ENCODE measurements around the gene EEF1AKMT3. TPM values are rescaled to one million over a fixed set of nuclear protein-coding genes. Genes with fewer than 3 reads are reported as not detected.

The EEF1AKMT3 gene
- total RNA-seq, 2 donors from 2014 or later, result 4.0 to 6.6 TPM

DNA sequence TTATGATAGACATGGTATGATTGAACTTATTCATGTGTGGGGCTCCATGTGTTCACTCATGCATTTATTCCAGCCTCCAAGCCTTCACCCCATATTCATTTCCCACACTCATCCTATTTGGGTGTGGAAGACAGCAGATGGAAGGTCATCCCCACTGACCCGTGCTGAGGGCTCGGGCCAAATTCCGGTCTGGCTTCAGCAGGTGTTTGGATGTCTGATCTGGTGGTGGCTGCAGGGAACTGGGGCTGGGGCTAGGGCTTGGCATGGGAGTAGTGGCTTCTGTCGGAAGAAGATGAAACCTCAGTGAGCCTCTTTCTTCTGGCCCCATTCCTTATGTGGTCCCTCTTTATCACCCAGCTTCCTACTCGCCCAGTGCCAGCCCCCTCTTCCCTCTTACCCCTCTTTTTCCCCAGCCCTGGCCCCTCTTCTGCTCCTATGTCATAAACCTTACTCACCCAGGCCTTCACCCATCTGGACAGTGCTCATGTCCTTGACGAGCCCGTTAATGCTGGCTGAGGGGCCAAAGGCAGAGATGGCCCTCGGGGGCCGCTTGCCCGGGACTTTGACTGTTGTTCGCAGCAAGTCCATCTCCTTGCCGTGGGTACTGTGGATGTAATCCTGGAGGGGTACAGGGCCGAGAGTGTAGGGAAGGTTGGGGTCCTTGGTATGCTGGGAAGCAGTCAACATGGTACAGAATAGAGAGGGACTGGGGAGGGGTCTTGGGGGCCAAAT, 41.9 kb upstream of the EEF1AKMT3 start:
- H3K27ac Mint-ChIP-seq, result no peak overlapping the region
- H3K9me3 ChIP-seq (ENCODE audit: control insufficient read depth, low read length, poor library complexity, severe bottlenecking), result no peaks in the 10 kb centered on the region
- no peak overlapping the region for H3K4me3 Mint-ChIP-seq
- H3K36me3 Mint-ChIP-seq (ENCODE audit: low read depth), result peaks cover 20% of the 10 kb centered on the region
- peaks cover 22% of the 10 kb centered on the region for H3K4me1 Mint-ChIP-seq
- no peak for ATAC-seq
- no peak for DNase-seq
- no peaks in the 10 kb centered on the region for H3K27me3 Mint-ChIP-seq

GRCh38 chr12:57731411-57732080, 40.9 kb upstream of the EEF1AKMT3 start:
- ATAC-seq (no peak), DNase-seq (no peak)
- no peak overlapping the region for H3K4me3 Mint-ChIP-seq
- H3K36me3 Mint-ChIP-seq (ENCODE audit: low read depth), result peaks cover 17% of the 10 kb centered on the region
- peak overlapping the region; percentile 78 for H3K27ac Mint-ChIP-seq
- no peaks in the 10 kb centered on the region for H3K9me3 ChIP-seq (ENCODE audit: control insufficient read depth, low read length, poor library complexity, severe bottlenecking)
- no peaks in the 10 kb centered on the region for H3K27me3 Mint-ChIP-seq
- H3K4me1 Mint-ChIP-seq, result peaks cover 20% of the 10 kb centered on the region

DNA sequence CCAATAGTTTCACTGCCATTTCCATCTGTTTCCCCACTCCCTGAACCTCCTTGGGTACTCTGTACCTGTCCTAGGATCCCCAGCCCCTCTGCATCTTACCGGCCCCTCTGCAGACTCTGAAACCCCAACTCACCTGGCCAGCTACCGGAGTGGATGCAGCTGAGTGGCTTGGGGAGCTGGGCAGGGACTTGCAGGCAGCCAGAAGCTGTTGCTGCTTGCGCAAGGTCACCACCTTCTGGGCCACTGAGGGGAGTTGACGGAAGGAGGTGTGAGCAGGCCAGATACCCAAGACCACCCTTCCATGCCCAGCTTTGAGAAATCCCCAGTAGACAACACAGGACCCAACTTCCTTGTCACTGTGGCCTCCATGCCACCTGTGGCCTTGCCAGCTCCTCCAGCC, 40.1 kb upstream of the EEF1AKMT3 start:
- Mint-ChIP-seq H3K4me1 (peaks cover 25% of the 10 kb centered on the region), H3K36me3 (ENCODE audit: low read depth) (peaks cover 17% of the 10 kb centered on the region), H3K27me3 (no peaks in the 10 kb centered on the region), H3K27ac (peak overlapping the region; percentile 78), H3K4me3 (no peak overlapping the region)
- H3K9me3 ChIP-seq (ENCODE audit: control insufficient read depth, low read length, poor library complexity, severe bottlenecking), result no peaks in the 10 kb centered on the region
- ATAC-seq (no peak), DNase-seq (no peak)

- H3K36me3 Mint-ChIP-seq (ENCODE audit: low read depth), result peaks cover 14% of the 10 kb centered on the region
- H3K27ac Mint-ChIP-seq, result peak overlapping the region; percentile 78
These were observed 39.5 kb upstream of the EEF1AKMT3 start for GRCh38 chr12:57732726-57733593.

GRCh38 chr12:57733928-57734327, 38.5 kb upstream of the EEF1AKMT3 start:
- Mint-ChIP-seq H3K36me3 (ENCODE audit: low read depth) (peaks cover 13% of the 10 kb centered on the region), H3K27ac (peak overlapping the region; percentile 93), H3K4me1 (peaks cover 20% of the 10 kb centered on the region), H3K27me3 (no peaks in the 10 kb centered on the region), H3K4me3 (no peak overlapping the region)
- DNase-seq, result no peak
- no peaks in the 10 kb centered on the region for H3K9me3 ChIP-seq (ENCODE audit: control insufficient read depth, low read length, poor library complexity, severe bottlenecking)
- ATAC-seq, result no peak

More at GRCh38 chr12:57732726-57733593, 39.5 kb upstream of the EEF1AKMT3 start:
- DNase-seq (no peak), ATAC-seq (no peak)
- H3K4me1 Mint-ChIP-seq, result peaks cover 25% of the 10 kb centered on the region
- H3K9me3 ChIP-seq (ENCODE audit: control insufficient read depth, low read length, poor library complexity, severe bottlenecking), result no peaks in the 10 kb centered on the region
- H3K27me3 Mint-ChIP-seq, result no peaks in the 10 kb centered on the region
- H3K4me3 Mint-ChIP-seq, result peak overlapping the region; percentile 33

DNA sequence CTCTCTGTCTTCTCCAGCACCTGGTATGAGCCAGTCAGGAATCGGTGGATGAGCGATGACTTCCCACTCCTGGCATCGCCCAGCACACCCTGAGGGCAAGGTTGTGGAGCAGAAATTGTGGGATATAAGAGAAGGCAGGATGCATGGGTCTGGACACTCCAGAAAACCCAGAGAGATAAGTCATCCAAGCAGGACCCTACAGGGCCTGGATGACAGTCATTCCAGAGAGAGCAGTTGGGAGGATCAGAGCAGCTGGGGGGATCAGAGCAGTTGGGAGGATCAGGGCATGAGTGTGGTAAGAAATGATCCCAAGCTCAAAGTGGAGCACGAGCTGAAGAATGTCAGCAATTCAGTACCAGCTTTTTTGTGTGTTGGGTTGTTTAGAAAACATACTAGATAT, 37.8 kb upstream of the EEF1AKMT3 start:
- peaks cover 27% of the 10 kb centered on the region for H3K4me1 Mint-ChIP-seq
- DNase-seq (no peak), ATAC-seq (no peak)
- peak overlapping the region; percentile 93 for H3K27ac Mint-ChIP-seq
- no peaks in the 10 kb centered on the region for H3K27me3 Mint-ChIP-seq
- peaks cover 11% of the 10 kb centered on the region for H3K36me3 Mint-ChIP-seq (ENCODE audit: low read depth)
- no peak overlapping the region for H3K4me3 Mint-ChIP-seq
- no peaks in the 10 kb centered on the region for H3K9me3 ChIP-seq (ENCODE audit: control insufficient read depth, low read length, poor library complexity, severe bottlenecking)

- peaks cover 28% of the 10 kb centered on the region for H3K4me1 Mint-ChIP-seq
- H3K4me3 Mint-ChIP-seq, result no peak overlapping the region
- DNase-seq (no peak), ATAC-seq (no peak)
- H3K27me3 Mint-ChIP-seq, result no peaks in the 10 kb centered on the region
- peak overlapping the region; percentile 93 for H3K27ac Mint-ChIP-seq
- no peaks in the 10 kb centered on the region for H3K9me3 ChIP-seq (ENCODE audit: control insufficient read depth, low read length, poor library complexity, severe bottlenecking)
- peaks cover 11% of the 10 kb centered on the region for H3K36me3 Mint-ChIP-seq (ENCODE audit: low read depth)
These were observed 37.1 kb upstream of the EEF1AKMT3 start for GRCh38 chr12:57735198-57735855.

- H3K9me3 ChIP-seq (ENCODE audit: control insufficient read depth, low read length, poor library complexity, severe bottlenecking), result no peaks in the 10 kb centered on the region
- ATAC-seq (no peak), DNase-seq (no peak)
- Mint-ChIP-seq H3K27ac (peak overlapping the region; percentile 93), H3K4me1 (peaks cover 35% of the 10 kb centered on the region), H3K27me3 (no peaks in the 10 kb centered on the region), H3K36me3 (ENCODE audit: low read depth) (peaks cover 11% of the 10 kb centered on the region), H3K4me3 (no peak overlapping the region)
These were observed 36.3 kb upstream of the EEF1AKMT3 start for GRCh38 chr12:57735952-57736740.

GRCh38 chr12:57736741-57737466, 35.5 kb upstream of the EEF1AKMT3 start:
- H3K4me3 Mint-ChIP-seq, result peak overlapping the region; percentile 41
- no peaks in the 10 kb centered on the region for H3K9me3 ChIP-seq (ENCODE audit: control insufficient read depth, low read length, poor library complexity, severe bottlenecking)
- DNase-seq (no peak), ATAC-seq (no peak)
- peaks cover 9% of the 10 kb centered on the region for H3K36me3 Mint-ChIP-seq (ENCODE audit: low read depth)
- peak overlapping the region; percentile 91 for H3K27ac Mint-ChIP-seq
- no peaks in the 10 kb centered on the region for H3K27me3 Mint-ChIP-seq
- H3K4me1 Mint-ChIP-seq, result peaks cover 42% of the 10 kb centered on the region

DNA sequence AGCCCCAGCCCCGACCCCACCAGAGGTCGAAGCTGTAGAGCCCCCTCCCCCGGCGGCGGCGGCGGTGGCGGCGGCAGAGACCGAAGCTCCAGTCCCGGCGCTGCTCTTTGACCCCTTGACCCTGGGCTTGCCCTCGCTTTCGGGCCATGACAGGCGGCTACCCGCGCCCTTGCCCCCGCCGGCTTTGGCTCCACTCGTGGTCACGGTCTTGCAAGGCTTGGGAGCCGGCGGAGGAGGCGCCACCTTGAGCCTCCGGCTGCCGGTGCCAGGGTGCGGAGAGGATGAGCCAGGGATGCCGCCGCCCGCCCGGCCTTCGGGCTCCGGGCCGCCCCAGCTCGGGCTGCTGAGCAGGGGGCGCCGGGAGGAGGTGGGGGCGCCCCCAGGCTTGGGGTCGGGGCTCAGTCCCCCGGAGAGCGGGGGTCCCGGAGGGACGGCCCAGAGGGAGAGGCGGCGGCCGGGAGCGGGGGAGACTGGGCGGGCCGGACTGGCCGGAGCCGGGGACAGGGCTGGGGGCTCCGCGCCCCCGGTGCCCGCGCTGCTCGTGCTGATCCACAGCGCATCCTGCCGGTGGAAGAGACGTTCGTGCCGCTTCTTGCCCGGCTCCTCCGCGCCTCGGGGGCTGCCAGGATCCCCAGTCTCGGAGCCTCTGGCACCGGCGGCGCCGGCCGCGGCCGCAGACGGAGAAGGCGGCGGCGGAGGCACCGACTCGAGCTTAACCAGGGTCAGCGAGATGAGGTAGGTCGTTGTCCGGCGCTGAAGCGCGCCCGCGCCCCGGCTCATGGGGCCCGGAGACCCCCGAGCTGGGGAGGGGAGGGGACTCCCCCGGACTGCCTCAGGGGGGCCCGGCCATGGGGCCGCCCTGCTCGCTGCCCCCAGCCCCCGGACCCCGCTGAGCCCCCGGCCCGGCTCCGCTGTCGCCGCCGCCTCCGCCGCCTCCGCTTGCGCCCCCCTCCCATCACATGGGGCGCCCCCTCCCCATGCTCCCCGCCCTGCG, 34.6 kb upstream of the EEF1AKMT3 start:
- H3K36me3 Mint-ChIP-seq (ENCODE audit: low read depth), result peaks cover 9% of the 10 kb centered on the region
- no peak for DNase-seq
- H3K4me1 Mint-ChIP-seq, result peaks cover 46% of the 10 kb centered on the region

DNA sequence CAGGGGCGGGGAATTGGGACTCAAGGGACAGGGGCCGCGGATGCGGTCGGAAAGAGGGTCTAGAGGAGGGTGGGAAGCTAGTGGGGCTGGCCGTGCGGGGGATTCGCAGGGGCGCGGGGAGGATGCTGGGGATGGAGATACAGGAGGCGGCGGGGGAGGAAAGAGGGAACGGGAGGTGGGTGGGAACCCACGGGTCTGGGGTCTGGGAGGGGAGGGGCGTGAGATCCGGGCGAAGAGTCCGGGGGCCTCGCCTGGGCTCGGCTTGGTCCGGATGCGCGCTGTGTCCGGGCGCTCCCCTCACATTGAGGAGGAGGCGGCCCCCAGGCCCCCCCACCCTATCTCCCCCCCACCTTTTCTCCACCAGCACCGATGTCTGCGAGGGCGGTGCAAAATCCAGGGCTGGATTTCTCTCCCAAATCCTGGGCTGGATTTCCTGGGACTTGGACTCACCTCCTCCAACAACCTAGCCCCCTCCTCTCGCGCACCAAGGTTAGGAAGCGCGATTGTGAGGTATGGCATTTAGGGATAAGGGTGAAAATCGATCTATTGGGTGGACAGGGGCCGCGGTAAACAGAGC, 33.7 kb upstream of the EEF1AKMT3 start, which contains the start of gene AGAP2:
Gene AGAP2 (minus strand): TSS at position 82 of the 577 bp plus-strand sequence. CDS start 496 bp downstream, outside the sequence.
- no peaks in the 10 kb centered on the region for H3K9me3 ChIP-seq (ENCODE audit: control insufficient read depth, low read length, poor library complexity, severe bottlenecking)
- H3K4me3 Mint-ChIP-seq, result peak within 1 kb of the TSS; percentile 86
- peaks cover 46% of the 10 kb centered on the region for H3K4me1 Mint-ChIP-seq
- DNase-seq (no peak), ATAC-seq (no peak)
- H3K27me3 Mint-ChIP-seq, result no peaks in the 10 kb centered on the region
- peak within 1 kb of the TSS; percentile 96 for H3K27ac Mint-ChIP-seq
- H3K36me3 Mint-ChIP-seq (ENCODE audit: low read depth), result peaks cover 9% of the 10 kb centered on the region

More for the DNA sequence above, 34.6 kb upstream of the EEF1AKMT3 start:
- no peak overlapping the region for H3K4me3 Mint-ChIP-seq
- ATAC-seq, result no peak
- H3K9me3 ChIP-seq (ENCODE audit: control insufficient read depth, low read length, poor library complexity, severe bottlenecking), result no peaks in the 10 kb centered on the region
- H3K27ac Mint-ChIP-seq, result no peak overlapping the region
- H3K27me3 Mint-ChIP-seq, result no peaks in the 10 kb centered on the region
